NCI-H2171 (cell line): ENCODE data around the gene MT1B.
"Not testable (repeated sequence)": the region's sequence is repeated elsewhere in the genome, so short reads cannot be mapped to it uniquely, and the experiment has no call there.

ENCODE experiments used
- DNase-seq: peaks from one replicate; lab custom pipeline; 2025; lab: John Stamatoyannopoulos, UW

MT1B gene

GRCh38 chr16:56667581-56668571, 16.2 kb downstream of the MT1B start, which contains the start of gene MT1G:
MT1G (minus strand) TSS chr16:56668065; CDS start chr16:56667993, 72 bp downstream.
- no peak for DNase-seq

GRCh38 chr16:56669005-56669839, 17.5 kb downstream of the MT1B start, which contains the start of gene MT1H:
MT1H (plus strand) TSS chr16:56669814; CDS start chr16:56669885, 71 bp downstream.
- no peak for DNase-seq

- no peak for DNase-seq
Observed at GRCh38 chr16:56669840-56670619, 18.3 kb downstream of the MT1B start.

- DNase-seq: no peak
Observed at GRCh38 chr16:56670620-56670934, 18.9 kb downstream of the MT1B start.

GRCh38 chr16:56671691-56672090, 20.0 kb downstream of the MT1B start:
- DNase-seq: not testable (repeated sequence)

GRCh38 chr16:56672171-56672570, 20.5 kb downstream of the MT1B start:
- DNase-seq: not testable (repeated sequence)

GRCh38 chr16:56672761-56673536, 21.3 kb downstream of the MT1B start:
- no peak for DNase-seq

- DNase-seq: no peak
Observed at GRCh38 chr16:56673921-56674320, 22.2 kb downstream of the MT1B start.

- not testable (repeated sequence) for DNase-seq
Observed at GRCh38 chr16:56674570-56674969, 22.9 kb downstream of the MT1B start.

GRCh38 chr16:56675685-56676210, 24.1 kb downstream of the MT1B start:
- DNase-seq: no peak

- no peak for DNase-seq
Observed at GRCh38 chr16:56677474-56677873, 25.8 kb downstream of the MT1B start.

GRCh38 chr16:56679078-56679730, 27.5 kb downstream of the MT1B start:
- no peak for DNase-seq

GRCh38 chr16:56679818-56680217, 28.1 kb downstream of the MT1B start:
- DNase-seq: no peak

GRCh38 chr16:56681939-56682702, 30.4 kb downstream of the MT1B start, which contains the start of gene MT1X:
MT1X (plus strand) TSS chr16:56682470; CDS start chr16:56682541, 71 bp downstream.
- peak; percentile 88 for DNase-seq

- DNase-seq: no peak
Observed at GRCh38 chr16:56682703-56683397, 31.2 kb downstream of the MT1B start.

GRCh38 chr16:56683424-56684172, 31.9 kb downstream of the MT1B start:
- no peak for DNase-seq

- DNase-seq: no peak
Observed at GRCh38 chr16:56684256-56684925, 32.7 kb downstream of the MT1B start.
